Activated T-cell treated with anti-CD3 and anti-CD28 coated beads, Interleukin-2, amount 50 U/mL, for 24 hours (primary cell): ENCODE measurements around the gene ARID5A.

Experiments used
- DNase-seq: peaks from one replicate; pipeline ENCODE4 v3.0.0-alpha.2; 2020
- H3K27ac Mint-ChIP-seq: 2 replicates; pipeline ENCODE4 v1.8.0; 2020; ENCODE audit warnings: mild to moderate bottlenecking, mixed read lengths
- H3K27me3 Mint-ChIP-seq: 2 replicates; pipeline ENCODE4 v1.8.0; 2020; ENCODE audit warnings: mixed read lengths
- H3K36me3 Mint-ChIP-seq: 2 replicates; pipeline ENCODE4 v1.8.0; 2020; ENCODE audit warnings: low read depth, mixed read lengths
- H3K4me1 Mint-ChIP-seq: 2 replicates; pipeline ENCODE4 v1.8.0; 2020; ENCODE audit warnings: low read depth, mixed read lengths
- H3K4me3 Mint-ChIP-seq: 2 replicates; pipeline ENCODE4 v1.8.0; 2020; ENCODE audit warnings: mild to moderate bottlenecking, moderate library complexity, mixed read lengths
- H3K9me3 Mint-ChIP-seq: 2 replicates; pipeline ENCODE4 v1.8.0; 2020; ENCODE audit warnings: mixed read lengths

Gene ARID5A

GRCh38 chr2:96537734-96538486, 1.4 kb downstream of the ARID5A start:
- H3K9me3 Mint-ChIP-seq = no peaks in the 10 kb centered on the region
- H3K4me1 Mint-ChIP-seq = peaks cover 71% of the 10 kb centered on the region
- H3K27ac Mint-ChIP-seq = peak overlapping the region; percentile 97
- H3K27me3 Mint-ChIP-seq = no peaks in the 10 kb centered on the region
- peak overlapping the region; percentile 95 for H3K4me3 Mint-ChIP-seq
- DNase-seq = peak; percentile 69
- peaks cover 58% of the 10 kb centered on the region for H3K36me3 Mint-ChIP-seq

GRCh38 chr2:96538487-96539214, 2.1 kb downstream of the ARID5A start:
- Mint-ChIP-seq H3K4me1 (peaks cover 71% of the 10 kb centered on the region), H3K27me3 (no peaks in the 10 kb centered on the region), H3K9me3 (no peaks in the 10 kb centered on the region), H3K4me3 (peak overlapping the region; percentile 95), H3K36me3 (peaks cover 65% of the 10 kb centered on the region), H3K27ac (peak overlapping the region; percentile 97)
- peak; percentile 91 for DNase-seq

GRCh38 chr2:96539215-96539920, 2.8 kb downstream of the ARID5A start:
- H3K4me1 Mint-ChIP-seq = peaks cover 71% of the 10 kb centered on the region

GRCh38 chr2:96540136-96540535, 3.6 kb downstream of the ARID5A start:
- Mint-ChIP-seq H3K4me3 (peak overlapping the region; percentile 95), H3K9me3 (no peaks in the 10 kb centered on the region), H3K36me3 (peaks cover 80% of the 10 kb centered on the region)

More at GRCh38 chr2:96539215-96539920, 2.8 kb downstream of the ARID5A start:
- H3K9me3 Mint-ChIP-seq = no peaks in the 10 kb centered on the region
- H3K36me3 Mint-ChIP-seq = peaks cover 72% of the 10 kb centered on the region
- peak overlapping the region; percentile 95 for H3K4me3 Mint-ChIP-seq
- H3K27me3 Mint-ChIP-seq = no peaks in the 10 kb centered on the region
- H3K27ac Mint-ChIP-seq = peak overlapping the region; percentile 97
- DNase-seq = no peak

GRCh38 chr2:96541398-96542152, 5.0 kb downstream of the ARID5A start:
- peaks cover 78% of the 10 kb centered on the region for H3K4me1 Mint-ChIP-seq
- peak overlapping the region; percentile 95 for H3K4me3 Mint-ChIP-seq
- H3K9me3 Mint-ChIP-seq = no peaks in the 10 kb centered on the region
- peak overlapping the region; percentile 18 for H3K27ac Mint-ChIP-seq
- DNase-seq = no peak
- no peaks in the 10 kb centered on the region for H3K27me3 Mint-ChIP-seq
- peaks cover 94% of the 10 kb centered on the region for H3K36me3 Mint-ChIP-seq

More at GRCh38 chr2:96540136-96540535, 3.6 kb downstream of the ARID5A start:
- H3K27me3 Mint-ChIP-seq = no peaks in the 10 kb centered on the region
- DNase-seq = no peak
- H3K27ac Mint-ChIP-seq = peak overlapping the region; percentile 97
- peaks cover 76% of the 10 kb centered on the region for H3K4me1 Mint-ChIP-seq

- no peaks in the 10 kb centered on the region for H3K9me3 Mint-ChIP-seq
These were observed 5.9 kb downstream of the ARID5A start for GRCh38 chr2:96542357-96542977.

GRCh38 chr2:96546321-96546720, 9.8 kb downstream of the ARID5A start:
- Mint-ChIP-seq H3K36me3 (peaks cover 95% of the 10 kb centered on the region), H3K4me3 (peak overlapping the region; percentile 45), H3K9me3 (no peaks in the 10 kb centered on the region), H3K27ac (peak overlapping the region; percentile 90), H3K27me3 (no peaks in the 10 kb centered on the region), H3K4me1 (peaks cover 67% of the 10 kb centered on the region)
- peak; percentile 49 for DNase-seq

More at GRCh38 chr2:96542357-96542977, 5.9 kb downstream of the ARID5A start:
- Mint-ChIP-seq H3K4me1 (peaks cover 85% of the 10 kb centered on the region), H3K36me3 (peaks cover 98% of the 10 kb centered on the region), H3K27me3 (no peaks in the 10 kb centered on the region), H3K4me3 (no peak overlapping the region), H3K27ac (peak overlapping the region; percentile 37)
- no peak for DNase-seq

- Mint-ChIP-seq H3K4me3 (no peak overlapping the region), H3K4me1 (peaks cover 62% of the 10 kb centered on the region), H3K36me3 (peaks cover 94% of the 10 kb centered on the region), H3K9me3 (no peaks in the 10 kb centered on the region), H3K27me3 (no peaks in the 10 kb centered on the region), H3K27ac (peak overlapping the region; percentile 90)
- DNase-seq = peak; percentile 37
These were observed 10.2 kb downstream of the ARID5A start for GRCh38 chr2:96546797-96547196.

- no peaks in the 10 kb centered on the region for H3K9me3 Mint-ChIP-seq
- no peak overlapping the region for H3K4me3 Mint-ChIP-seq
- no peak for DNase-seq
- peaks cover 60% of the 10 kb centered on the region for H3K4me1 Mint-ChIP-seq
- no peaks in the 10 kb centered on the region for H3K27me3 Mint-ChIP-seq
- H3K36me3 Mint-ChIP-seq = peaks cover 94% of the 10 kb centered on the region
- H3K27ac Mint-ChIP-seq = peak overlapping the region; percentile 78
These were observed 10.7 kb downstream of the ARID5A start for GRCh38 chr2:96547203-96547641.

GRCh38 chr2:96547731-96548171, 11.2 kb downstream of the ARID5A start:
- Mint-ChIP-seq H3K4me1 (peaks cover 57% of the 10 kb centered on the region), H3K4me3 (no peak overlapping the region), H3K27ac (peak overlapping the region; percentile 78), H3K36me3 (peaks cover 94% of the 10 kb centered on the region), H3K9me3 (no peaks in the 10 kb centered on the region), H3K27me3 (no peaks in the 10 kb centered on the region)
- no peak for DNase-seq

GRCh38 chr2:96548558-96549465, 12.3 kb downstream of the ARID5A start:
- Mint-ChIP-seq H3K9me3 (no peaks in the 10 kb centered on the region), H3K4me3 (no peak overlapping the region), H3K4me1 (peaks cover 57% of the 10 kb centered on the region), H3K36me3 (peaks cover 90% of the 10 kb centered on the region), H3K27ac (peak overlapping the region; percentile 59), H3K27me3 (no peaks in the 10 kb centered on the region)
- no peak for DNase-seq

- H3K27me3 Mint-ChIP-seq = no peaks in the 10 kb centered on the region
- H3K9me3 Mint-ChIP-seq = no peaks in the 10 kb centered on the region
- peaks cover 57% of the 10 kb centered on the region for H3K4me1 Mint-ChIP-seq
- no peak for DNase-seq
- H3K4me3 Mint-ChIP-seq = no peak overlapping the region
- peaks cover 84% of the 10 kb centered on the region for H3K36me3 Mint-ChIP-seq
- H3K27ac Mint-ChIP-seq = peak overlapping the region; percentile 69
These were observed 12.9 kb downstream of the ARID5A start for GRCh38 chr2:96549466-96549785.
